Measurements from ENCODE around the gene PDE6B. TPM values are rescaled to one million over a fixed set of nuclear protein-coding genes. Genes with fewer than 3 reads are reported as not detected.
"Not testable (repeated sequence)": the region's sequence is repeated elsewhere in the genome, so short reads cannot be mapped to it uniquely, and the experiment has no call there.

Gene PDE6B
- total RNA-seq, 5 donors from 2014 or later (not counting 1 experiment from before 2014, with no cell fraction given): 14.2 to 21.7 (median 19.8) TPM

DNA sequence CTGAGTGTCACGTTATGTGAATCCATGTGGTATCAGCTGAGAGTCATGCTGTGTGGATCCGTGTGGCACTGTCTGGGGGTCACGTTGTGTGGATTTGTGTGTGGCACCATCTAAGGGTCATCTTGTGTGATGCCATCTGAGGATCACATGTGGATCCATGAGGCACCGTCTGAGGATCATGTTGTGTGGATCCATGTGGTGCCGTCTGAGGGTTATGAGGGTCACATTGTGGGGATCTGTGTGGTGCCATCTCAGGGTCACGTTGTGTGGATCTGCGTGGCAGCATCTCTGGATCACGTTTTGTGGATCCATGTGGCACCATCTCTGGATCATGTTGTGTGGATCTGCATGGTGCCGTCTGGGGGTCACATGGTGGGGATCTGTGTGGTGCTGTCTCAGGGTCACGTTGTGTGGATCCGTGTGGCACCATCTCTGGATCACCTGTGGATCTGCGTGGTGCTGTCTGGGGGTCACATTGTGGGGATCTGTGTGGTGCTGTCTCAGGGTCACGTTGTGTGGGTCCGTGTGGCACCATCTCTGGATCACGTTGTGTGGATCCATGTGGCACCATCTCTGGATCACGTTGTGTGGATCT is 6.9 kb downstream of the PDE6B start:
- H3K27ac ChIP-seq (ENCODE audit: low read length): no peak overlapping the region
- H3K36me3 ChIP-seq (ENCODE audit: control insufficient read depth in 2 of 2, extremely low read depth in 1 of 2, insufficient read depth in 1 of 2, low read length in 1 of 2): no peaks in the 10 kb centered on the region
- no peak overlapping the region for H3K4me3 ChIP-seq (ENCODE audit: control insufficient read depth in 1 of 2, extremely low read depth in 1 of 2, low read length in 1 of 2)
- ChIA-PET POLR2A (no interaction called here), CTCF (no interaction called here)
- no peaks in the 10 kb centered on the region for H3K9me3 ChIP-seq
- Mint-ChIP-seq H3K4me1 (no peaks in the 10 kb centered on the region), H3K27ac (no peak overlapping the region), H3K27me3 (peaks cover 0 to 7% of the 10 kb centered on the region in 2 donors), H3K36me3 (no peaks in the 10 kb centered on the region), H3K4me3 (no peak overlapping the region), H3K9me3 (peaks cover 3 to 12% (median 9%) of the 10 kb centered on the region in 3 donors)
- ATAC-seq (replicated peaks in 1 of 4): no peak
- DNase-seq: no peak
- H3K27me3 ChIP-seq (replicated peaks in 1 of 2; ENCODE audit: control insufficient read depth in 2 of 2, extremely low read depth in 1 of 2, insufficient read depth in 2 of 2, low read length in 1 of 2): peaks cover 0 to 27% of the 10 kb centered on the region in 2 experiments
- WGBS (ENCODE audit: insufficient coverage): 89% methylated on average over 15 of the region's 16 CpGs
- no peaks in the 10 kb centered on the region for H3K4me1 ChIP-seq (ENCODE audit: control insufficient read depth in 1 of 2, extremely low read depth in 1 of 2, insufficient read depth in 2 of 2, low read length in 2 of 2)

DNA sequence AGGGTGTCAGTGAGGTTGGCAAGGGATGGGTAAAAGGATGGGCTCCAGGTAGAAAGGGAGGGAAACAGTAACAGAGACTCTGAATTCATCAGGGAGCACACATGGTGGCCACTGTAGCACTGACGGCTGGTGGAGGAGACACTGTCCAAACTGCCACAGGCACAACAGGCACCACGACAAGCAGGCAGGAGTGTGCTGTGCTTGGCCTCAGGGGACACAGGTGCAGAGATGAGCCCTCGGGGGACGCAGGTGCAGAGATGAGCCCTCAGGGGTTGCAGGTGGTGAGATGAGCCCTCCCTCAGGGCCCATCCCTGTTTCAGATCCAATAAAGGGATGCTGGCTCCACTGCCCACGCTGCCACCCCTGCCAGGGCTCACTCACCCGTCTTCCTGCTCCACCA is 7.6 kb downstream of the PDE6B start:
- H3K4me3 Mint-ChIP-seq: no peak overlapping the region
- H3K27me3 Mint-ChIP-seq: peaks cover 4 to 10% of the 10 kb centered on the region in 2 donors
- Histone ChIP-seq H3K4me1 (ENCODE audit: control insufficient read depth in 1 of 2, extremely low read depth in 1 of 2, insufficient read depth in 2 of 2, low read length in 2 of 2) (no peaks in the 10 kb centered on the region), H3K4me3 (ENCODE audit: control insufficient read depth in 1 of 2, extremely low read depth in 1 of 2, low read length in 1 of 2) (no peak overlapping the region), H3K36me3 (ENCODE audit: control insufficient read depth in 2 of 2, extremely low read depth in 1 of 2, insufficient read depth in 1 of 2, low read length in 1 of 2) (no peaks in the 10 kb centered on the region), H3K27me3 (replicated peaks in 1 of 2; ENCODE audit: control insufficient read depth in 2 of 2, extremely low read depth in 1 of 2, insufficient read depth in 2 of 2, low read length in 1 of 2) (peaks cover 0 to 29% of the 10 kb centered on the region in 2 experiments), H3K27ac (ENCODE audit: low read length) (no peak overlapping the region), H3K9me3 (no peaks in the 10 kb centered on the region)
- CTCF ChIA-PET: no interaction called here
- WGBS (ENCODE audit: insufficient coverage): 88% methylated on average over 6 of the region's 6 CpGs
- H3K27ac Mint-ChIP-seq: no peak overlapping the region
- no peaks in the 10 kb centered on the region for H3K4me1 Mint-ChIP-seq
- ATAC-seq (replicated peaks in 1 of 4): no peak
- H3K36me3 Mint-ChIP-seq: no peaks in the 10 kb centered on the region
- H3K9me3 Mint-ChIP-seq: peaks cover 3 to 12% (median 9%) of the 10 kb centered on the region in 3 donors
- POLR2A ChIA-PET: no interaction called here
- DNase-seq: no peak

GRCh38 chr4:633406-633805 is 8.0 kb downstream of the PDE6B start:
- ATAC-seq (replicated peaks in 1 of 4): no peak
- H3K9me3 ChIP-seq: no peaks in the 10 kb centered on the region
- Mint-ChIP-seq H3K4me1 (no peaks in the 10 kb centered on the region), H3K36me3 (no peaks in the 10 kb centered on the region), H3K4me3 (no peak overlapping the region), H3K27ac (no peak overlapping the region), H3K9me3 (peaks cover 3 to 12% (median 9%) of the 10 kb centered on the region in 3 donors), H3K27me3 (peaks cover 6 to 13% of the 10 kb centered on the region in 2 donors)
- ChIA-PET CTCF (no interaction called here), POLR2A (no interaction called here)
- no peak for DNase-seq
- no peaks in the 10 kb centered on the region for H3K4me1 ChIP-seq (ENCODE audit: control insufficient read depth in 1 of 2, extremely low read depth in 1 of 2, insufficient read depth in 2 of 2, low read length in 2 of 2)
- H3K36me3 ChIP-seq (ENCODE audit: control insufficient read depth in 2 of 2, extremely low read depth in 1 of 2, insufficient read depth in 1 of 2, low read length in 1 of 2): no peaks in the 10 kb centered on the region
- peaks cover 0 to 25% of the 10 kb centered on the region in 2 experiments for H3K27me3 ChIP-seq (replicated peaks in 1 of 2; ENCODE audit: control insufficient read depth in 2 of 2, extremely low read depth in 1 of 2, insufficient read depth in 2 of 2, low read length in 1 of 2)
- no peak overlapping the region for H3K27ac ChIP-seq (ENCODE audit: low read length)
- no peak overlapping the region for H3K4me3 ChIP-seq (ENCODE audit: control insufficient read depth in 1 of 2, extremely low read depth in 1 of 2, low read length in 1 of 2)
- WGBS (ENCODE audit: insufficient coverage): 57% methylated on average over 9 of the region's 9 CpGs

GRCh38 chr4:633976-634598 is 8.7 kb downstream of the PDE6B start:
- H3K9me3 Mint-ChIP-seq: peaks cover 3 to 12% (median 9%) of the 10 kb centered on the region in 3 donors
- Histone ChIP-seq H3K27me3 (replicated peaks in 1 of 2; ENCODE audit: control insufficient read depth in 2 of 2, extremely low read depth in 1 of 2, insufficient read depth in 2 of 2, low read length in 1 of 2) (peaks cover 0 to 24% of the 10 kb centered on the region in 2 experiments), H3K27ac (ENCODE audit: low read length) (no peak overlapping the region), H3K9me3 (no peaks in the 10 kb centered on the region), H3K4me1 (ENCODE audit: control insufficient read depth in 1 of 2, extremely low read depth in 1 of 2, insufficient read depth in 2 of 2, low read length in 2 of 2) (no peaks in the 10 kb centered on the region), H3K4me3 (ENCODE audit: control insufficient read depth in 1 of 2, extremely low read depth in 1 of 2, low read length in 1 of 2) (no peak overlapping the region), H3K36me3 (ENCODE audit: control insufficient read depth in 2 of 2, extremely low read depth in 1 of 2, insufficient read depth in 1 of 2, low read length in 1 of 2) (no peaks in the 10 kb centered on the region)
- no peaks in the 10 kb centered on the region for H3K4me1 Mint-ChIP-seq
- no peaks in the 10 kb centered on the region for H3K36me3 Mint-ChIP-seq
- H3K27ac Mint-ChIP-seq: no peak overlapping the region
- ChIA-PET POLR2A (no interaction called here), CTCF (no interaction called here)
- no peak overlapping the region for H3K4me3 Mint-ChIP-seq
- ATAC-seq (replicated peaks in 1 of 4) (no peak), DNase-seq (no peak)
- H3K27me3 Mint-ChIP-seq: peaks cover 6 to 18% of the 10 kb centered on the region in 2 donors
- 86% methylated on average over 9 of the region's 15 CpGs for WGBS (ENCODE audit: insufficient coverage)

- no peak overlapping the region for H3K4me3 ChIP-seq (ENCODE audit: control insufficient read depth in 1 of 2, extremely low read depth in 1 of 2, low read length in 1 of 2)
Measured at GRCh38 chr4:634599-634985, 9.2 kb downstream of the PDE6B start.

DNA sequence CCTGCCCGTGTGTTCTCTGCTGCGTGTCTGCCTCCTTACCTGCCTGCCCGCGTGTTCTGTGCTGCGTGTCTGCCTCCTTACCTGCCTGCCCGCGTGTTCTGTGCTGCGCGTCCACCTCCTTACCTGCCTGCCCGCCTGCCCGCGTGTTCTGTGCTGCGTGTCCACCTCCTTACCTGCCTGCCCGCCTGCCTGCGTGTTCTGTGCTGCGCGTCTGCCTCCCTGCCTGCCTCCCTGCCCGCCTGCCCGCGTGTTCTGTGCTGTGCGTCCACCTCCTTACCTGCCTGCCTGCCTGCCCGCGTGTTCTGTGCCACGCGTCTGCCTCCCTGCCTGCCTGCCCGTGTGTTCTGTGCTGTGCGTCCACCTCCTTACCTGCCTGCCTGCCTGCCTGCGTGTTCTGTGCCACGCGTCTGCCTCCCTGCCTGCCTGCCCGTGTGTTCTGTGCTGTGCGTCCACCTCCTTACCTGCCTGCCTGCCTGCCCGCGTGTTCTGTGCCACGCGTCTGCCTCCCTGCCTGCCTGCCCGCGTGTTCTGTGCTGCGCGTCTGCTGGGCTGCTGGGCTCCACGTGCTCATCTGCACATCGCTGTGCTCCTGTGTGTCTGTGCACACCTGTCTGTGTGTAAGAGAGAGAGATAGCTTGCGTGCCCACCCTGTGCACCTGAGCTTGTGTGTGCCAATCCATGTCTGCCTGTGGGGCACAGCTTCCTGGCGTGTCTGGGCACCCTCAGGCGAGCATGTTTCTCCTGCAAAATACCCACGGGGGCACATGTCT is 9.9 kb downstream of the PDE6B start:
- ATAC-seq (replicated peaks in 1 of 4); H3K4me3 ChIP-seq (ENCODE audit: control insufficient read depth in 1 of 2, extremely low read depth in 1 of 2, low read length in 1 of 2); POLR2A ChIA-PET; H3K27ac ChIP-seq (ENCODE audit: low read length); H3K4me1 Mint-ChIP-seq; H3K4me3 Mint-ChIP-seq; H3K27ac Mint-ChIP-seq; CTCF ChIA-PET; H3K36me3 ChIP-seq (ENCODE audit: control insufficient read depth in 2 of 2, extremely low read depth in 1 of 2, insufficient read depth in 1 of 2, low read length in 1 of 2); H3K4me1 ChIP-seq (ENCODE audit: control insufficient read depth in 1 of 2, extremely low read depth in 1 of 2, insufficient read depth in 2 of 2, low read length in 2 of 2); H3K36me3 Mint-ChIP-seq; H3K9me3 ChIP-seq: not testable (repeated sequence)
- Mint-ChIP-seq H3K9me3 (peaks cover 3 to 12% (median 9%) of the 10 kb centered on the region in 3 donors), H3K27me3 (peaks cover 9 to 20% of the 10 kb centered on the region in 2 donors)
- peaks cover 0 to 22% of the 10 kb centered on the region in 2 experiments for H3K27me3 ChIP-seq (replicated peaks in 1 of 2; ENCODE audit: control insufficient read depth in 2 of 2, extremely low read depth in 1 of 2, insufficient read depth in 2 of 2, low read length in 1 of 2)
- peak in 1 of 35 experiments; percentile 1 for DNase-seq
- 94% methylated on average over 38 of the region's 46 CpGs for WGBS (ENCODE audit: insufficient coverage)

More at GRCh38 chr4:634599-634985, 9.2 kb downstream of the PDE6B start:
- CTCF ChIA-PET: no interaction called here
- ATAC-seq (replicated peaks in 1 of 4): no peak
- Histone ChIP-seq H3K9me3 (no peaks in the 10 kb centered on the region), H3K27ac (ENCODE audit: low read length) (no peak overlapping the region), H3K4me1 (ENCODE audit: control insufficient read depth in 1 of 2, extremely low read depth in 1 of 2, insufficient read depth in 2 of 2, low read length in 2 of 2) (no peaks in the 10 kb centered on the region), H3K36me3 (ENCODE audit: control insufficient read depth in 2 of 2, extremely low read depth in 1 of 2, insufficient read depth in 1 of 2, low read length in 1 of 2) (no peaks in the 10 kb centered on the region), H3K27me3 (replicated peaks in 1 of 2; ENCODE audit: control insufficient read depth in 2 of 2, extremely low read depth in 1 of 2, insufficient read depth in 2 of 2, low read length in 1 of 2) (peaks cover 0 to 23% of the 10 kb centered on the region in 2 experiments)
- H3K4me1 Mint-ChIP-seq: no peaks in the 10 kb centered on the region
- H3K9me3 Mint-ChIP-seq: peaks cover 3 to 12% (median 9%) of the 10 kb centered on the region in 3 donors
- H3K4me3 Mint-ChIP-seq: no peak overlapping the region
- no peak overlapping the region for H3K27ac Mint-ChIP-seq
- H3K27me3 Mint-ChIP-seq: peaks cover 9 to 20% of the 10 kb centered on the region in 2 donors
- POLR2A ChIA-PET: no interaction called here
- DNase-seq: no peak
- WGBS (ENCODE audit: insufficient coverage): 83% methylated on average over 12 of the region's 23 CpGs
- no peaks in the 10 kb centered on the region for H3K36me3 Mint-ChIP-seq

Data from T-cell (primary cell).